Measurements from ENCODE around the gene KIAA1191.

Gene KIAA1191

DNA sequence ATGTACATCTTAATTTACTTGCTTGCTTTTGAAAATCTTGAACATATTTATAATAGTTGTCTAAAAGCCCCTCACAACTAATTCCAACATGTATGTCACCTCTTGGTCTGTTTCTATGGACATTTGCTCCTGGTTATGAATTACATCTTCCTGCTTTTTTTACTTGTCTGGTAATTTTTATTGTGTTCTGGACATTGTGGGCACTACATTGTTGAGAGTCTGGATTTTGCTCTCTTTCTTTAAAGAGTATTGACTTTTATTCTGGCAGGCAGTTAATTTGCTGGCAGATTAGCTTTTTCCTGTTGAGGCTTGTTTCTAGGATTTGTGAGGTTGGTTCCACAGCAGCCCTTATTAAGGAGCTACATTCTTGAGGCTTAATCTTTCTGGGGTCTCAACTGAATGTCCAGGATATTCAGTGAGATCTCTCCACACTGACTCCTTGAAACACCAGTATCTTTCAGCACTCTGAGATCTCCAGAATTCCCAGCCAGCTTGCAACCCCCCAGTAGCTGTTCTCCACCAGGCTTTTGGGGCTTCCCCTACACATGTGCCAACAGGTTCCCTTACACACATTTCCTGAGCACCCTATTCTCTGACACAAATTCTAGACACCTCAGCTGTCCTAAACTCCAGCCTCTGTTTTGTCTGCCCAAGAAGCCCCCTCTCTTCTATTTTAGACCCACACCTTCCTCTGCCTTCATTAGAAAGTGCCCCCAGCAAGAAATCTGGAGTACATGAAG, 27.4 kb downstream of the KIAA1191 start:
- TF ChIP-seq TOX (CRISPR knock-in tag; IDR thresholded peaks at IDR 0.05; ENCODE audit: borderline replicate concordance), result no peak
- no peak for TF ChIP-seq ZC3H10 (CRISPR knock-in tag; IDR thresholded peaks at IDR 0.05)
- TF ChIP-seq, protein P1, sequence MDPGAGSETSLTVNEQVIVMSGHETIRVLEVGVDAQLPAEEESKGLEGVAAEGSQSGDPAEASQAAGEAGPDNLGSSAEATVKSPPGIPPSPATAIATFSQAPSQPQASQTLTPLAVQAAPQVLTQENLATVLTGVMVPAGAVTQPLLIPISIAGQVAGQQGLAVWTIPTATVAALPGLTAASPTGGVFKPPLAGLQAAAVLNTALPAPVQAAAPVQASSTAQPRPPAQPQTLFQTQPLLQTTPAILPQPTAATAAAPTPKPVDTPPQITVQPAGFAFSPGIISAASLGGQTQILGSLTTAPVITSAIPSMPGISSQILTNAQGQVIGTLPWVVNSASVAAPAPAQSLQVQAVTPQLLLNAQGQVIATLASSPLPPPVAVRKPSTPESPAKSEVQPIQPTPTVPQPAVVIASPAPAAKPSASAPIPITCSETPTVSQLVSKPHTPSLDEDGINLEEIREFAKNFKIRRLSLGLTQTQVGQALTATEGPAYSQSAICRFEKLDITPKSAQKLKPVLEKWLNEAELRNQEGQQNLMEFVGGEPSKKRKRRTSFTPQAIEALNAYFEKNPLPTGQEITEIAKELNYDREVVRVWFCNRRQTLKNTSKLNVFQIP (CRISPR knock-in tag; IDR thresholded peaks at IDR 0.05; ENCODE audit: borderline replicate concordance, low read depth), result no peak
- TF ChIP-seq, protein P2, sequence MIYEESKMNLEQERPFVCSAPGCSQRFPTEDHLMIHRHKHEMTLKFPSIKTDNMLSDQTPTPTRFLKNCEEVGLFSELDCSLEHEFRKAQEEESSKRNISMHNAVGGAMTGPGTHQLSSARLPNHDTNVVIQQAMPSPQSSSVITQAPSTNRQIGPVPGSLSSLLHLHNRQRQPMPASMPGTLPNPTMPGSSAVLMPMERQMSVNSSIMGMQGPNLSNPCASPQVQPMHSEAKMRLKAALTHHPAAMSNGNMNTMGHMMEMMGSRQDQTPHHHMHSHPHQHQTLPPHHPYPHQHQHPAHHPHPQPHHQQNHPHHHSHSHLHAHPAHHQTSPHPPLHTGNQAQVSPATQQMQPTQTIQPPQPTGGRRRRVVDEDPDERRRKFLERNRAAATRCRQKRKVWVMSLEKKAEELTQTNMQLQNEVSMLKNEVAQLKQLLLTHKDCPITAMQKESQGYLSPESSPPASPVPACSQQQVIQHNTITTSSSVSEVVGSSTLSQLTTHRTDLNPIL (CRISPR knock-in tag; IDR thresholded peaks at IDR 0.05; ENCODE audit: low read depth), result no peak
- TF ChIP-seq GLIS3 (CRISPR knock-in tag; IDR thresholded peaks at IDR 0.05), result no peak
- no peak for TF ChIP-seq ZFP3 (CRISPR knock-in tag; IDR thresholded peaks at IDR 0.05)
- TF ChIP-seq RARB (CRISPR knock-in tag; IDR thresholded peaks at IDR 0.05), result no peak
- TF ChIP-seq ZNF565 (CRISPR knock-in tag; conservative IDR thresholded peaks at IDR 0.05; ENCODE audit: low read depth), result no peak
- TF ChIP-seq ZNF70 (CRISPR knock-in tag; IDR thresholded peaks at IDR 0.05), result no peak
- TF ChIP-seq, protein P3, sequence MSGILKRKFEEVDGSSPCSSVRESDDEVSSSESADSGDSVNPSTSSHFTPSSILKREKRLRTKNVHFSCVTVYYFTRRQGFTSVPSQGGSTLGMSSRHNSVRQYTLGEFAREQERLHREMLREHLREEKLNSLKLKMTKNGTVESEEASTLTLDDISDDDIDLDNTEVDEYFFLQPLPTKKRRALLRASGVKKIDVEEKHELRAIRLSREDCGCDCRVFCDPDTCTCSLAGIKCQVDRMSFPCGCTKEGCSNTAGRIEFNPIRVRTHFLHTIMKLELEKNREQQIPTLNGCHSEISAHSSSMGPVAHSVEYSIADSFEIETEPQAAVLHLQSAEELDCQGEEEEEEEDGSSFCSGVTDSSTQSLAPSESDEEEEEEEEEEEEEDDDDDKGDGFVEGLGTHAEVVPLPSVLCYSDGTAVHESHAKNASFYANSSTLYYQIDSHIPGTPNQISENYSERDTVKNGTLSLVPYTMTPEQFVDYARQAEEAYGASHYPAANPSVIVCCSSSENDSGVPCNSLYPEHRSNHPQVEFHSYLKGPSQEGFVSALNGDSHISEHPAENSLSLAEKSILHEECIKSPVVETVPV (CRISPR knock-in tag; IDR thresholded peaks at IDR 0.05), result no peak
- TF ChIP-seq PPARA (CRISPR knock-in tag; IDR thresholded peaks at IDR 0.05; ENCODE audit: borderline replicate concordance), result no peak
- TF ChIP-seq BACH2 (CRISPR knock-in tag; IDR thresholded peaks at IDR 0.05; ENCODE audit: borderline replicate concordance), result no peak
- TF ChIP-seq ZNF8 (CRISPR knock-in tag; IDR thresholded peaks at IDR 0.05), result no peak
- TF ChIP-seq, protein P4, sequence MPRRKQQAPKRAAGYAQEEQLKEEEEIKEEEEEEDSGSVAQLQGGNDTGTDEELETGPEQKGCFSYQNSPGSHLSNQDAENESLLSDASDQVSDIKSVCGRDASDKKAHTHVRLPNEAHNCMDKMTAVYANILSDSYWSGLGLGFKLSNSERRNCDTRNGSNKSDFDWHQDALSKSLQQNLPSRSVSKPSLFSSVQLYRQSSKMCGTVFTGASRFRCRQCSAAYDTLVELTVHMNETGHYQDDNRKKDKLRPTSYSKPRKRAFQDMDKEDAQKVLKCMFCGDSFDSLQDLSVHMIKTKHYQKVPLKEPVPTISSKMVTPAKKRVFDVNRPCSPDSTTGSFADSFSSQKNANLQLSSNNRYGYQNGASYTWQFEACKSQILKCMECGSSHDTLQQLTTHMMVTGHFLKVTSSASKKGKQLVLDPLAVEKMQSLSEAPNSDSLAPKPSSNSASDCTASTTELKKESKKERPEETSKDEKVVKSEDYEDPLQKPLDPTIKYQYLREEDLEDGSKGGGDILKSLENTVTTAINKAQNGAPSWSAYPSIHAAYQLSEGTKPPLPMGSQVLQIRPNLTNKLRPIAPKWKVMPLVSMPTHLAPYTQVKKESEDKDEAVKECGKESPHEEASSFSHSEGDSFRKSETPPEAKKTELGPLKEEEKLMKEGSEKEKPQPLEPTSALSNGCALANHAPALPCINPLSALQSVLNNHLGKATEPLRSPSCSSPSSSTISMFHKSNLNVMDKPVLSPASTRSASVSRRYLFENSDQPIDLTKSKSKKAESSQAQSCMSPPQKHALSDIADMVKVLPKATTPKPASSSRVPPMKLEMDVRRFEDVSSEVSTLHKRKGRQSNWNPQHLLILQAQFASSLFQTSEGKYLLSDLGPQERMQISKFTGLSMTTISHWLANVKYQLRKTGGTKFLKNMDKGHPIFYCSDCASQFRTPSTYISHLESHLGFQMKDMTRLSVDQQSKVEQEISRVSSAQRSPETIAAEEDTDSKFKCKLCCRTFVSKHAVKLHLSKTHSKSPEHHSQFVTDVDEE (CRISPR knock-in tag; IDR thresholded peaks at IDR 0.05), result no peak
- TF ChIP-seq SNAI2 (CRISPR knock-in tag; IDR thresholded peaks at IDR 0.05), result no peak
- ATAC-seq, result no peak

DNA sequence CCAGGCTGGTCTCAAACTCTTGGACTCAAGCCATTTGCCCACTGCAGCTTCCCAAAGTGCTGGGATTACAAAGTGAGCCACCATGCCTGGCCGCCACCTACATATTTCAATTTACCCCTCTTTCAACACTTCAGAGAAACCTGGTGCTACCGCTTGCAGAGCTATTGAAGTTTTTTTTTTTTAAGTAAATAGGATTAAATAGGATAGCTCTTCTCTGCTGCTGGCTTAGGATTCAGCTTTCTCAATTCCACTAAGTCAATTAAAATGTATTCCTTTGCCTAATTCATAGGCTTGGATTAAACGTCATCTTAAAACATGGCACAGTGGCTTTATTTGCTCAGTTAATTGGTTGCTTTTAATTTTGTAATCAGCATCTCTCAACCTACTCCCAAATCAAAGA, 41.0 kb downstream of the KIAA1191 start:
- no peak for ATAC-seq
- TF ChIP-seq ZFP3 (CRISPR knock-in tag; IDR thresholded peaks at IDR 0.05), result no peak
- no peak for TF ChIP-seq RARB (CRISPR knock-in tag; IDR thresholded peaks at IDR 0.05)
- no peak for TF ChIP-seq SNAI2 (CRISPR knock-in tag; IDR thresholded peaks at IDR 0.05)
- no peak for TF ChIP-seq ZNF565 (CRISPR knock-in tag; conservative IDR thresholded peaks at IDR 0.05; ENCODE audit: low read depth)
- no peak for TF ChIP-seq ISL1 (CRISPR knock-in tag; IDR thresholded peaks at IDR 0.05)
- no peak for TF ChIP-seq TOX (CRISPR knock-in tag; IDR thresholded peaks at IDR 0.05; ENCODE audit: borderline replicate concordance)
- TF ChIP-seq ZNF70 (CRISPR knock-in tag; IDR thresholded peaks at IDR 0.05), result no peak
- no peak for TF ChIP-seq GLIS3 (CRISPR knock-in tag; IDR thresholded peaks at IDR 0.05)
- TF ChIP-seq BACH2 (CRISPR knock-in tag; IDR thresholded peaks at IDR 0.05; ENCODE audit: borderline replicate concordance), result no peak
- no peak for TF ChIP-seq TCF4 (CRISPR knock-in tag; IDR thresholded peaks at IDR 0.05; ENCODE audit: borderline replicate concordance)
- TF ChIP-seq OSR1 (CRISPR knock-in tag; IDR thresholded peaks at IDR 0.05), result no peak
- no peak for TF ChIP-seq PPARA (CRISPR knock-in tag; IDR thresholded peaks at IDR 0.05; ENCODE audit: borderline replicate concordance)
- no peak for TF ChIP-seq CSDC2 (CRISPR knock-in tag; IDR thresholded peaks at IDR 0.05)
- TF ChIP-seq, protein P3 (CRISPR knock-in tag; IDR thresholded peaks at IDR 0.05), result no peak
- TF ChIP-seq ARNTL (CRISPR knock-in tag; IDR thresholded peaks at IDR 0.05; ENCODE audit: borderline replicate concordance, low read depth), result no peak
- TF ChIP-seq, protein P2 (CRISPR knock-in tag; IDR thresholded peaks at IDR 0.05; ENCODE audit: low read depth), result no peak
- TF ChIP-seq, protein P4 (CRISPR knock-in tag; IDR thresholded peaks at IDR 0.05), result no peak
- TF ChIP-seq ESRRG (CRISPR knock-in tag; IDR thresholded peaks at IDR 0.05), result no peak
